ENCODE measurements around the gene LGALS12.

LGALS12 gene

DNA sequence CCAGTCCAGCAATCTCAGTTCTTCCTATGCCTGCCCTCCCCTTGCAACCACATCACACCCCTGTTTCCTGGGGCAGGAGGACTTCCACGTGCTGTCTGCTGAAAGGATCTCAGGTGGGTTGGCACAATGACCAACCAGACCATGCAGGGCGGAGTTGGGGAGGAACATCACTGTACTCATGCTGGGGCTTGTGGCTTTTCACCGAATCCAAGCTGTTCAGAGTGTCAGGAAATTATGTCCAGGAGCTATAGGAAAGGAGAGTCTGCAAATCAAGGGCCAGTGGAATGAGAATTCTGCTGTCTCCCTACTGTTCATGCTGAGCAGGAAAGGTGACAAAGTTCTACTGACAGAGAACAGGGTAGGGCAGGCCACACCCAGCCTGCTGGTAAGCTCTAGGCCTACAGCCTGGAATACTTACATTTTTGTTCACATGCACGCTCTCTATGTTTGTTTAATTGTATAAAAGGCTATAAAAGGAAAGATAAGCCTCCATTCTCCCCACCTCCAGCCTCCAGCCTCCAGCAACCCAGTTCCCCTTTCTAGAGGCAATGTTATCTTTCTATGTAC, 59.0 kb downstream of the LGALS12 start:
- no peak for DNase-seq
